NOMO-1 (cell line): Measurements from ENCODE around the gene MOV10L1.

Source experiments
- DNase-seq, 2 experiments: peaks; one replicate each; lab custom pipeline; 2025; ENCODE audit not compliant: unreplicated experiment in 2 of 2; lab: John Stamatoyannopoulos, UW

The MOV10L1 gene

DNA sequence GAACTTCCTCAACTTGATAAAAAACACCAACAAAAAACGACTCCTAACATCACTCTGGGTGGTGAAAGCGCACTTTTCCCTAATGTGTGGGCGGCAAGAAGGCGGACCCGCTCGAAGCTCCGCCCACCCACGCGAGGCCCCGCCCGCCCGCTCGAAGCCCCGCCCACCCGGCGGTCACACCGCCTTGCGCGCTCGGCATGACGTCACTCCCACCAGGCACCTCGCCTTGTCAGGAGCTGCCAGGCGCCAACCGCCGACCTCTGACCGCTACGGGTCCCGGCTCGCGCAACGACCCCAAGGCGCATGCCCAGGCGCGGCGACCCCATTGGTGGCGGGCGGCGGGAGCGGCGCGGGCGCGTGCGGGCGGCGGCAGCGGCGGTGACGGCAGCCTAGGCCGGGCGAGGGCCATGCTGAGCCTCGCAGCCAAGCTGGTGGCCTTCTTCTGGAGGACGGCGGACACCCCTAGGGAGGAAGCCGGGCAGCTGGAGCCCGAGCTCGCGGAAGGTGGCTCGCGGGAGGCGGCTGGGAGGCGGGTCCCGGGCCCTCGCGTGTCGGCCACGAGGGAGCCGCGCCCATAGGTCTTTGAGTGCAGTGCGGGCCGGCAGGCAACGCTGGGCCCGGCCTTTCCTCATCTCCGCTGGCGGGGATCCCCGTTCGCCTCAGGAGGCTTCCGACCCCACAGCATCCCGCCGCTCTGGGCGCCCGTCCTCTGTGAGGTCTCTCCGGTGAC, at the start of gene MOV10L1:
Gene MOV10L1, plus strand, starts transcription at position 325 of the 730 bp plus-strand sequence. Its CDS starts 83 bp downstream, at position 408.
- DNase-seq, result no peak

DNA sequence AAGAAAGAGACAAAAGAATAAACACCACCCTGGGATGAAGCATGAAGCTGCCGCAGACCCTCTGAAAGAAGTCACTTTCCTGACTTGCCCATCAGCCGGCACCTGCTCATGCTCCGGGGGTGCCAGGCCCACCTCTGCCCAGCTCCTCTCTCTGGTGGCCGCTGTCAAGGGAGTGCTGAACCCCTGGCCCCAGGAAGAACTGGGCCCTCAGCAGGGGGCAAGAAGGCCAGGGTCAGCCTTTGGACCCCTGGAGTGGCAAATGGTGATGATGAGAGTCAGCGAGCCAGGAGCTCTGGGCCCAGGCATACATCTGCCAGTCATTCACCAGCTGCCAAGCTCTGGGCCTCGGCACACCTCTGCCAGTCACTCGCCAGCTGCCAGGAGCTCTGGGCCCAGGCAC, 49.1 kb upstream of the MOV10L1 start:
- no peak for DNase-seq

DNA sequence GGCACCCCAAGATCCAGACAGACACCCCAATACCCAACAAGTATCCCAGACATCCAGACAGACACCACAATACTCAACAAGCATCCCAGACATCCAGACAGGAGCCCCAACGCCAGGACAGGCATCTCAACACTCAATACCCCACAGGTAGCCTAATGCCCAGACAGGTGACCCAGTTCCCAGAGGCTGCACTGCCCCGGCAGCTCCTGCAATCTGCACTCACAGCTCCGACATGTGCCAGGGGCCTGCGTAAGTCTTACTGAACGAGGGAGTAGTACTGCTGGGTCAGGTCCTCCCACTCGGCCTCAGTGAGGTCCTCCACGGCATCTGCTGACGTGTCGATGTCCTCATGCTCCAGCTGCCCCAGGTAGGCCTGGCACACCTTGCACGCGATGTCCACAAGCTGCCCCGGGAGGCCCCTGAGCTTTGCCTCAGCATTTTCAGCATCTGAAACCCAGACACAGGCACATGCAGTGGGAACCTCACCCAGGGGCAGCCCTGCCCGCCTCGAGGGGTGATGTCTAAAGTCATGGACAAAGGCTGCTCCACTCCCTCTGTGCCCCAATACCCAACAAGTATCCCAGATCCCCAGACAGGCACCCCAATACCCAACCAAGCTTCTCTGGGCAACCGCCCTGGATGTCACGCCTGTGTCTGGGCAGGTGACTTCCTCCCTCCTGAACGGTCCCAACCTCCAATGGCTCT, 48.3 kb upstream of the MOV10L1 start:
- DNase-seq, result no peak

- no peak for DNase-seq
Measured at GRCh38 chr22:50044485-50045118, 45.2 kb upstream of the MOV10L1 start.

GRCh38 chr22:50045211-50046018, 44.4 kb upstream of the MOV10L1 start:
- no peak for DNase-seq

GRCh38 chr22:50046019-50046415, 43.8 kb upstream of the MOV10L1 start:
- no peak for DNase-seq

GRCh38 chr22:50046481-50047245, 43.1 kb upstream of the MOV10L1 start:
- no peak for DNase-seq

DNA sequence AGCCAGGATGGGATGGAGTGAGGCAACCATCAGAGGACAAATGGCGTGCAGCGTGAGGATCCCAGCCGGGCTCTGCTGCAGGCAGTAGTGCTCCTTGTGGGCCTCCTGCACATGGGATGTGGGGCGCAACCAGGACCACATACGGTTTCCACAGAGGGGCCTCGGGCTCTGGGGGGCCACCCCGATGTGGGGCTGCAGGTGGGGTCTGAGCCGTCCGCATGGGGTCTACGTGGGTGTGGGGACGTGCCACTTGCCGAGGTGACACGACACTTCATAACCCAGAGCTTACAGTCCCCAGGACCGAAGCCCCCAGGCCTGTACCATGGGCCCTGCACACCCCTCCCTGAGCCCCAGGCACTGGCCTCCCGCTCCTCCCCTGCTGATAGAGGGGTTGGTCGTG, 42.5 kb upstream of the MOV10L1 start:
- no peak for DNase-seq

GRCh38 chr22:50048061-50048765, 41.6 kb upstream of the MOV10L1 start:
- DNase-seq, result no peak

DNA sequence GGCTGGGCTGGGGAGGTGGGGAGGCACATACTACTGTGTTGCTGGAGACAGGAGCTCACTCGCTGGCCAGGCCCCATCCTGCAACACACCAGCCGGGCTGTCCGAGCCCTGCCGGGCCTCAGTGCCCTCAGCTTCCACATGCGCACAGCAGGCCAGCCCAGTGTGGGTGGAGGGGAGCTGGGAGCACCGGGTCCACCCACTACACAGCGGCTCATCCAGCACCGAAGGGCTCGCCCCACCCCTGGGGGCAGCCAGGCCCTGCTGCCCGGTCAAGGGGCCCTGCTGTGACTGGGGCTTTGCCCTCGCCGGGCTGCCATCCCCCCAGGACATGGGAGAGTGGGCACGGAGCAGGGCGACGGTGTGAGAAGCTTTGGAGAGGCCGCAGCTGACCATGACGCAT, 41.0 kb upstream of the MOV10L1 start:
- no peak for DNase-seq

GRCh38 chr22:50049299-50050195, 40.3 kb upstream of the MOV10L1 start:
- DNase-seq, result no peak

- DNase-seq, result no peak
Measured at GRCh38 chr22:50051930-50052329, 37.9 kb upstream of the MOV10L1 start.

- no peak for DNase-seq
Measured at GRCh38 chr22:50053861-50054260, 35.9 kb upstream of the MOV10L1 start.

GRCh38 chr22:50056214-50056972, 33.4 kb upstream of the MOV10L1 start:
- DNase-seq, result no peak

DNA sequence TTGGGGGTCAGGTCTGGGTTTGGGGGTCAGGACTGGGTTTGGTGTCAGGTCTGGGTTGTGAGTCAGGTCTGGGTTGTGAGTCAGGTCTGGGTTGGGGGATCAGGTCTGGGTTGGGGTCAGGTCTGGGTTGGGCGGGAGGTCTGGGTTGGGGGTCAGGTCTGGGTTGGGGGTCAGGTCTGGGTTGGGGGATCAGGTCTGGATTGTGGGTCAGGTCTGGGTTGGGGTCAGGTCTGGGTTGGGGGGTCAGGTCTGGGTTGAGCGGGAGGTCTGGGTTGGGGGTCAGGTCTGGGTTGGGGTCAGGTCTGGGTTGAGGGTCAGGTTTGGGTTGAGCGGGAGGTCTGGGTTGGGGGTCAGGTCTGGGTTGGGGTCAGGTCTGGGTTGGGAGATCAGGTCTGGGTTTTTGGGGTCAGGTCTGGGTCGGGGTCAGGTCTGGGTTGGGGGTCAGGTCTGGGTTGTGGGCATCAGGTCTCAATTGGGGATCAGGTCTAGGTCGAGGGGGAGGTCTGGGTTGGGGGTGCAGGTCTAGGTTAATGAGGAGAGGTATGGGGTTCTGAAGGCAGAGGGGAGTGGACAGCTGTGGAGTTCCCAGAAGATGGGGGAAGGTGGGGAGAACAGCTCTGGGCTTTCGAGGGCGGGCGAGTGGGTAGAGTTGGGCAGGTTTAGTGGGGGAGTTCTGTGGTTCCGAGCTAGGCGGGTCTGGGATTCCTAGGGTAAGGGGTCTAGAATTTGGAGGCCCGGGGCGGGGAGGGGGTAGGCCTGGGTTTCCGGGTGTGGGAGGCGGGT, 32.3 kb upstream of the MOV10L1 start:
- DNase-seq, result no peak

DNA sequence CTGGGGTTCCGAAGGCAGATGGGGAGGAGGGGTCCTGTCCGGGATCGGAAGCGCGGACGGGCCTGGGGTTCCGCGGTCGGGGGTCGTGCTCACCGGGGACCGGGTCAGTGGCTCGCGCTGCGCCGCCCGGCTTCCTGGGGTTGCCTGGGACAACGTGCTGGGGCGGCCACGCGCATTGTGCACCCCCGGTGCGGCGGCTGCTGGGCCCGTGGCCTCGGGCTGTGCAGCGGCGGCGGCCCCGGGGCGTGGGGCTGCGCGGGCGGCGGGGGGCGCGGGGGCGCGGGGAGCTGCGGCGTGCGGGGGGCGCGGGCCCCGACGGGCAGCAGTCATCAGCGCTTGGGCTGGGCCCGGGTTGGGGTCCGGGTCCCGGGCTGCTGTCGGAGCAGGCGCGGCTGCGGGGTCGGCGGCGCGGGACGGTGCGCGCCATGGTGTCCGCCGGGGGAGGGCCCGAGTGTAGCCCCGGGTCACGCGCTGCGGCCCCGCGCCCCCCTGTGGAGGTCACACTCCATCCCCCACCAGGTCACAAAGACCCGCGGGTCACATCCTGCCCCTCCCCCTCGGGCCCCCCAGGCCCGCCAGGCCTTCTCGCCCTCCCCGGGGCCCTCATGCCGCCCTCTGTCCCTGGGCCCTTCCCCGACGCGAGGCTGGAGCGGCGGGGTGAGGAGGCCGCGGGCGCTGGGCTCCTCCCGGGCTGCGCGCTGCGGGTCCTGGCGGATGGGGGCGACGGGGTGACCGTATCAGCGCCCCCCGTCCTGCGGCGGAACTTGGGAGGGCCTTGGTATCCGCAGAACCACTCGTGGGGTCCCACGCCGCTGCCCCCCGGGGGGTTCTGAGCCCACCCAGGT, 31.5 kb upstream of the MOV10L1 start, which contains the start of gene TTLL8:
Gene TTLL8, minus strand, starts transcription at position 238 of the 845 bp plus-strand sequence.
- DNase-seq, result no peak
